K562 (cell line): ENCODE measurements around the gene WDR35. TPM values are rescaled to one million over a fixed set of nuclear protein-coding genes. Genes with fewer than 3 reads are reported as not detected.
A peak's percentile ranks its signal among the peaks of the same experiment; 100 is the strongest.

Experiments used
- EGR1 ChIP-seq: fragments of 450-650 bp; conservative IDR thresholded peaks from 2 replicates; pipeline ENCODE4 v1.6.1; 2017; ENCODE audit warnings: mild to moderate bottlenecking
- FOXK2 ChIP-seq, 2 experiments: fragments of 450-650 bp; IDR thresholded peaks in 1 of 2; conservative IDR thresholded peaks in 1 of 2; 2 replicates each; pipeline ENCODE4 v1.6.1; 2016; ENCODE audit warnings: low read depth in 2 of 2, mild to moderate bottlenecking in 1 of 2
- POLR2G ChIP-seq: fragments of 200-400 bp; formaldehyde crosslinking; IDR thresholded peaks from 2 replicates; pipeline ENCODE4 v1.6.1; 2017; ENCODE audit warnings: low read depth, mild to moderate bottlenecking, antibody characterized with exemption, low read length, moderate library complexity
- RBM14 ChIP-seq: fragments of 200-400 bp; formaldehyde crosslinking; IDR thresholded peaks from 2 replicates; pipeline ENCODE4 v1.6.1; 2018; ENCODE audit warnings: low read depth, mild to moderate bottlenecking, low read length, moderate library complexity, borderline replicate concordance; ENCODE audit not compliant: insufficient read depth
- RCOR1 ChIP-seq, 2 experiments: IDR thresholded peaks; 2 replicates each; pipeline ENCODE4 v1.6.1; 2012; ENCODE audit warnings: low read depth in 2 of 2, low read length in 2 of 2, borderline replicate concordance in 1 of 2, improper control_type of control experiment in 1 of 2
- TCF7 ChIP-seq: sonication (generic); IDR thresholded peaks from 2 replicates; pipeline ENCODE4 v1.6.1; 2016; ENCODE audit warnings: antibody characterized with exemption, borderline replicate concordance
- ZNF76 ChIP-seq: fragments of 250-450 bp; sonication (Bioruptor Pico); IDR thresholded peaks from 2 replicates; pipeline ENCODE4 v1.4.0; 2020; ENCODE audit warnings: mild to moderate bottlenecking, moderate library complexity, borderline replicate concordance
- polyA plus RNA-seq, 8 experiments: library from polyadenylated mRNA; depleted of rRNA in 4 of 8; stranded (reverse) in 5 of 8; unstranded in 3 of 8; fragments of >200 nt; fragmentation: Nextera tagmentation in 2 of 8; fragmentation: Illumina TruSeq in 1 of 8; extraction: Ambion mirVana in 2 of 8; extraction: Trizol in 1 of 8; gene quantifications; 2 replicates each; pipeline versions ENCODE4 v1.2.1 to v1.2.3, GENCODE V29; 2011 to 2014; ENCODE audit warnings: inconsistent platforms in 1 of 8, missing spikeins in 1 of 8
- total RNA-seq, 7 experiments: library from RNA; depleted of rRNA in 6 of 7; stranded (reverse); fragments of >200 nt in 6 of 7; fragmentation: Illumina TruSeq in 2 of 7; extraction: Trizol in 2 of 7; gene quantifications; 2 replicates each; pipeline versions ENCODE4 v1.2.1 to v1.2.3, GENCODE V29; 2011 to 2021; ENCODE audit warnings: low replicate concordance in 1 of 7
- TF ChIP-seq, protein P1 (sequence below): fragments of 200-800 bp; sonication (Bioruptor generic); IDR thresholded peaks from 2 replicates; pipeline ENCODE4 v1.6.1; 2017; ENCODE audit warnings: missing genetic modification characterization, missing compliant biosample characterization
- TF ChIP-seq, protein P2 (sequence below): fragments of 200-800 bp; sonication (Bioruptor generic); IDR thresholded peaks from 2 replicates; pipeline ENCODE4 v1.6.1; 2017; ENCODE audit warnings: missing genetic modification characterization, missing compliant biosample characterization

WDR35 gene
- total and polyA plus RNA-seq, 9 of the 15 experiments (the other 6 are each of a cell fraction or from before 2014, with no cell fraction given), result 3.3 to 13.1 (median 8.0) TPM

DNA sequence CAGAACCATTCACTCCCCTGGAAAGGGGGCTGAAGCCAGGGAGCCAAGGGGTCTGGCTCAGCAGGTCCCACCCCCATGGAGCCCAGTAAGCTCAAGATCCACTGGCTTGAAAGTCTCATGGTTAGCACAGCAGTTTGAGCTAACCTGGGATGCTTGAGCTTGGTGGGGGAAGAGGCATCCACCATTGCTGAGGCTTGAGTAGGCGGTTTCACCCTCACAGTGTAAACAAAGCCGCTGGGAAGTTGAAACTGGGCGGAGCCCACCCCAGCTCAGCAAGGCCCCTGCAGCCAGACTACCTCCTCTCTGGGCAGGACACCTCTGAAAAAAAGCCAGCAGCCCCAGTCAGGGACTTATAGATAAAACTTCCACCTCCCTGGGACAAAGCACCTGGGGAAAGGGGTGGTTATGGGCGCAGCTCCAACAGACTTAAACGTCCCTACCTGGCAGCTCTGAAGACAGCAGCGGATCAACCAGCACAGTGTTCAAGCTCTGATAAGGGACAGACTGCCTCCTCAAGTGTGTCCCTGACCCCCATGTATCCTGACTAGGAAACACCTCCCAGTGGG lies 73.4 kb downstream of the WDR35 start (continued):
- TF ChIP-seq RBM14 (no peak), EGR1 (0 out of 2 replicates have a peak, but pooled peaks have one; percentile 35), ZNF76 (no peak), FOXK2 (conservative IDR thresholded peaks at IDR 0.05 in 1 of 2, IDR thresholded peaks at IDR 0.05 in 1 of 2; ENCODE audit: low read depth in 2 of 2) (peak; percentile 40 to 60; a peak in 1 of 4 replicates), POLR2G (no peak), RCOR1 (IDR thresholded peaks at IDR 0.05; ENCODE audit: borderline replicate concordance in 1 of 2, low read depth in 2 of 2, low read length in 2 of 2) (no peak), TCF7 (no peak)
- TF ChIP-seq, protein P1, sequence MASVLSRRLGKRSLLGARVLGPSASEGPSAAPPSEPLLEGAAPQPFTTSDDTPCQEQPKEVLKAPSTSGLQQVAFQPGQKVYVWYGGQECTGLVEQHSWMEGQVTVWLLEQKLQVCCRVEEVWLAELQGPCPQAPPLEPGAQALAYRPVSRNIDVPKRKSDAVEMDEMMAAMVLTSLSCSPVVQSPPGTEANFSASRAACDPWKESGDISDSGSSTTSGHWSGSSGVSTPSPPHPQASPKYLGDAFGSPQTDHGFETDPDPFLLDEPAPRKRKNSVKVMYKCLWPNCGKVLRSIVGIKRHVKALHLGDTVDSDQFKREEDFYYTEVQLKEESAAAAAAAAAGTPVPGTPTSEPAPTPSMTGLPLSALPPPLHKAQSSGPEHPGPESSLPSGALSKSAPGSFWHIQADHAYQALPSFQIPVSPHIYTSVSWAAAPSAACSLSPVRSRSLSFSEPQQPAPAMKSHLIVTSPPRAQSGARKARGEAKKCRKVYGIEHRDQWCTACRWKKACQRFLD (CRISPR knock-in tag), result no peak
- TF ChIP-seq, protein P2, sequence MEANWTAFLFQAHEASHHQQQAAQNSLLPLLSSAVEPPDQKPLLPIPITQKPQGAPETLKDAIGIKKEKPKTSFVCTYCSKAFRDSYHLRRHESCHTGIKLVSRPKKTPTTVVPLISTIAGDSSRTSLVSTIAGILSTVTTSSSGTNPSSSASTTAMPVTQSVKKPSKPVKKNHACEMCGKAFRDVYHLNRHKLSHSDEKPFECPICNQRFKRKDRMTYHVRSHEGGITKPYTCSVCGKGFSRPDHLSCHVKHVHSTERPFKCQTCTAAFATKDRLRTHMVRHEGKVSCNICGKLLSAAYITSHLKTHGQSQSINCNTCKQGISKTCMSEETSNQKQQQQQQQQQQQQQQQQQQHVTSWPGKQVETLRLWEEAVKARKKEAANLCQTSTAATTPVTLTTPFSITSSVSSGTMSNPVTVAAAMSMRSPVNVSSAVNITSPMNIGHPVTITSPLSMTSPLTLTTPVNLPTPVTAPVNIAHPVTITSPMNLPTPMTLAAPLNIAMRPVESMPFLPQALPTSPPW (CRISPR knock-in tag), result no peak
